Measurements from ENCODE around the gene ASAH2B.

Gene ASAH2B

DNA sequence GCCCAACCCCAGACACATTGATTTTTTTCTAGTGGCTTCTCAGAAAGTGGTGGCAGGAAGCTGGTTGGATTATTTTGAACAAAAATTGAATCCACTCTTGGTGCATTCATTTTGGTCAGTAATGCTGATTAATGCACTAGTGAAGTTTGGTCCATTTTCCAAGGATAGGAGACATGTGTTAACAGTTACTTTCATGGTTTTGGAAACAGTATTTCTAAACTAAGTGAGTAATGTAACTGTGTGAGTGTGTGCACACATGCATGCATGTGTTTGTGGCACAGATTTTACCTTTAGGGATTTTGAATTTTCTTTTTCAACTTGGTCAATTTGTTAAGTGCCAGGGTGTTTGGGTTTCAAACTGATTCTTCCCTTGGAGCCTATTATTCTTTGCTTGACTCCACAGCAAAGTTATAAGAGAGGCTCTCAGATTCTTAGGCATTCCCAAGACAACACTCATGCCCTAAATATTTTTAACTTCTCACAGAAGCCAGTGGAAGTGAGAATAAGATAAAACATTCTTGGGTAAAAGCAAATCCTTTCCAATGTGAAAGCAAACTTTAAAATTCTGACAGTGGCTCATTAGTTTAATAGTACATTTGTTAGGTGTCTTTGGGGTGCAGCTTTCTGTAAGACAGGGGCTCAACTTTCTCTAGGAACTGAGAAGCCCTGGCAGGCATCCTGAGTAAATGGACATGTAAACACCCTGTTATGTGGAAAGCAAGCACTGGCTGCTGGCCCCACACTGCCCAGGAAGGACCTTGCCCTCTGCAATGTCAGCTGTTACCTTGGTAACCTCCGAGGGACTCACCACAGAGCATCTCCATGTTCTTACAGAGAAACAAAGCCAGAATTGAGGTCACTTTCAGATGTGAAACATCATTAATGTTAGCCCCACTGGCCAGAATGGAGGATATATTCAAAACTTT lies 68.4 kb downstream of the ASAH2B start:
- no peak for DNase-seq (ENCODE audit: low read depth)
- TF ChIP-seq, protein P1, sequence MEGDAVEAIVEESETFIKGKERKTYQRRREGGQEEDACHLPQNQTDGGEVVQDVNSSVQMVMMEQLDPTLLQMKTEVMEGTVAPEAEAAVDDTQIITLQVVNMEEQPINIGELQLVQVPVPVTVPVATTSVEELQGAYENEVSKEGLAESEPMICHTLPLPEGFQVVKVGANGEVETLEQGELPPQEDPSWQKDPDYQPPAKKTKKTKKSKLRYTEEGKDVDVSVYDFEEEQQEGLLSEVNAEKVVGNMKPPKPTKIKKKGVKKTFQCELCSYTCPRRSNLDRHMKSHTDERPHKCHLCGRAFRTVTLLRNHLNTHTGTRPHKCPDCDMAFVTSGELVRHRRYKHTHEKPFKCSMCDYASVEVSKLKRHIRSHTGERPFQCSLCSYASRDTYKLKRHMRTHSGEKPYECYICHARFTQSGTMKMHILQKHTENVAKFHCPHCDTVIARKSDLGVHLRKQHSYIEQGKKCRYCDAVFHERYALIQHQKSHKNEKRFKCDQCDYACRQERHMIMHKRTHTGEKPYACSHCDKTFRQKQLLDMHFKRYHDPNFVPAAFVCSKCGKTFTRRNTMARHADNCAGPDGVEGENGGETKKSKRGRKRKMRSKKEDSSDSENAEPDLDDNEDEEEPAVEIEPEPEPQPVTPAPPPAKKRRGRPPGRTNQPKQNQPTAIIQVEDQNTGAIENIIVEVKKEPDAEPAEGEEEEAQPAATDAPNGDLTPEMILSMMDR (IDR thresholded peaks at IDR 0.05; ENCODE audit: insufficient read depth, low read depth, low read length, missing control alignments), result no peak
- no peak overlapping the region for H3K4me3 ChIP-seq (ENCODE audit: low read depth, low read length)

All from GM12865 (cell line).